ENCODE data around the gene MAP3K21. TPM values are rescaled to one million over a fixed set of nuclear protein-coding genes. Genes with fewer than 3 reads are reported as not detected.

Gene MAP3K21
- total RNA-seq, 2 experiments from 2014 or later: 5.5 to 5.6 TPM

DNA sequence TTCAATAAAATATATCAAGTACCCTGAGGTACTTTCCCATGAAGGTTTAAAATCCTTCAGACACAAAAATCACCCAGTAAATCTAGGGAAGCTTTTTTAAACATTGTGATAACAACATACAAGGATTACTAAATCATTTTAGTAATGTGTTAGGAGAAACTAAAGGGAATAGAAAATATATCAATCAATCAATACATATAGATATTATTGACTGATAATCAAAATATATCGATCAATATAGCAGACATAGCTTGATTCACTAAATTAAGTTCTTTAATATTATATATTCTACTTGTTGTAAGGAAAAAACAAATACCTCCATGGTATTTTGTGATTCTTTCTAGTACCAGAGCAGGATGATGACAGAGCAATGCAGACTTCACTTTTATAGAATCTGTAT, 35.2 kb downstream of the MAP3K21 start:
- peaks cover 2% of the 10 kb centered on the region for H3K27me3 Mint-ChIP-seq
- CTCF ChIA-PET: interaction anchor here (0.8 to 2.2 kb wide), 4 partner anchors 9 to 79 kb away, joined by 3 to 9 read pairs (median 3); no protein-coding TSS in a partner anchor
- peaks cover 14% of the 10 kb centered on the region for H3K4me1 Mint-ChIP-seq (ENCODE audit: low read depth)
- intact Hi-C loops (cut with micrococcal nuclease): no loop called here
- no peaks in the 10 kb centered on the region for H3K9me3 Mint-ChIP-seq
- H3K27ac Mint-ChIP-seq: no peak overlapping the region
- POLR2A ChIA-PET: no interaction called here
- H3K4me3 Mint-ChIP-seq: no peak overlapping the region
- no peaks in the 10 kb centered on the region for H3K36me3 Mint-ChIP-seq
- DNase-seq: no peak

- intact Hi-C loops (cut with micrococcal nuclease): no loop called here
- H3K4me1 Mint-ChIP-seq (ENCODE audit: low read depth): peaks cover 6% of the 10 kb centered on the region
- no peaks in the 10 kb centered on the region for H3K36me3 Mint-ChIP-seq
Observed at GRCh38 chr1:233364026-233364425, 36.5 kb downstream of the MAP3K21 start.

DNA sequence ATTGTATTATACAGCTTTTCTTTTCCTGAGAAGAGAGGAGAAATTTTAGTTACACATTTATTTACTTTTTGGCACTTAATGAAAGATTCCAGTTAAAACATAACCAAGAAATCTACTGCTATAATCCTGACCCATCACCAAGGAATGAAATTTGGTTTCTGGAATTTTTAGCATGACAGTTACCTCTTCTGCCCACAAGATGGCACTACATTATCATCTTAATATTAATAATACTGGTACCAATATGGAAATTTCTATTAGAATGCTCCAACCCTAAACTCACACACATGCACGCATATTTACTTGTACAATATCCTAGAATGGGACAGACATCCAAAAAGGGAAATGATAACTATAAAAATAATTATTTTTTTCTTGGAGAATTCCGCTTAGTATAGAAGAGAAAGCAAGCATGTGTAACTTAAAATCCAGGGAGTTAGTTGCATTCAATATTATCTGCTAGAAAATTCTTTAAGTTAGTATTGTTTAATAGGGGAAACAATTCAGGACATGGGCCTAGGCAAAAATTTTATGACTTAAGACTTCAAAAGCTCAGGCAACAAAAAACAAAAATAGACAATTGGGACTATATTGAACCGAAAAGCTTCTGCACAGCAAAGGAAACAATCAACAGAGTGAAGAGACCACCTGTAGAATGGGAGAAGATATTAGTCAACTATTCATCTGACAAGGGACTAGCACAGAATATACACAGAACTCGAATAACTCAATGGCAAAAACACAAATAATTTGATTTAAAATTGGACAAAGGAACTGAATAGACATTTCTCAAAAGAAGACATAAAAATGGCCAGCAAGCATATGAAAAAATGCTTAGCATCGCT, 37.4 kb downstream of the MAP3K21 start:
- peaks cover 2% of the 10 kb centered on the region for H3K27me3 Mint-ChIP-seq
- DNase-seq: no peak
- ChIA-PET POLR2A (no interaction called here), CTCF (interaction anchor here (0.6 to 3.4 kb wide), 25 partner anchors 8 to 711 kb away, joined by 3 to 17 read pairs (median 4); partner anchors contain the start of gene MAP3K21)
- H3K4me1 Mint-ChIP-seq (ENCODE audit: low read depth): peaks cover 4% of the 10 kb centered on the region
- intact Hi-C loops (cut with micrococcal nuclease): no loop called here
- no peaks in the 10 kb centered on the region for H3K9me3 Mint-ChIP-seq
- H3K36me3 Mint-ChIP-seq: no peaks in the 10 kb centered on the region
- no peak overlapping the region for H3K4me3 Mint-ChIP-seq
- H3K27ac Mint-ChIP-seq: no peak overlapping the region

More at GRCh38 chr1:233364026-233364425, 36.5 kb downstream of the MAP3K21 start:
- no peaks in the 10 kb centered on the region for H3K9me3 Mint-ChIP-seq
- no peak overlapping the region for H3K4me3 Mint-ChIP-seq
- peaks cover 2% of the 10 kb centered on the region for H3K27me3 Mint-ChIP-seq
- DNase-seq: no peak
- CTCF ChIA-PET: interaction anchor here (0.6 to 3.4 kb wide), 20 partner anchors 10 to 711 kb away, joined by 3 to 17 read pairs (median 3); no protein-coding TSS in a partner anchor
- POLR2A ChIA-PET: interaction anchor here (0.6 kb wide), 1 partner anchor 696 kb away, joined by 3 read pairs; no protein-coding TSS in a partner anchor
- no peak overlapping the region for H3K27ac Mint-ChIP-seq

GRCh38 chr1:233366575-233366974, 39.1 kb downstream of the MAP3K21 start:
- peaks cover 2% of the 10 kb centered on the region for H3K27me3 Mint-ChIP-seq
- intact Hi-C loops (cut with micrococcal nuclease): no loop called here

DNA sequence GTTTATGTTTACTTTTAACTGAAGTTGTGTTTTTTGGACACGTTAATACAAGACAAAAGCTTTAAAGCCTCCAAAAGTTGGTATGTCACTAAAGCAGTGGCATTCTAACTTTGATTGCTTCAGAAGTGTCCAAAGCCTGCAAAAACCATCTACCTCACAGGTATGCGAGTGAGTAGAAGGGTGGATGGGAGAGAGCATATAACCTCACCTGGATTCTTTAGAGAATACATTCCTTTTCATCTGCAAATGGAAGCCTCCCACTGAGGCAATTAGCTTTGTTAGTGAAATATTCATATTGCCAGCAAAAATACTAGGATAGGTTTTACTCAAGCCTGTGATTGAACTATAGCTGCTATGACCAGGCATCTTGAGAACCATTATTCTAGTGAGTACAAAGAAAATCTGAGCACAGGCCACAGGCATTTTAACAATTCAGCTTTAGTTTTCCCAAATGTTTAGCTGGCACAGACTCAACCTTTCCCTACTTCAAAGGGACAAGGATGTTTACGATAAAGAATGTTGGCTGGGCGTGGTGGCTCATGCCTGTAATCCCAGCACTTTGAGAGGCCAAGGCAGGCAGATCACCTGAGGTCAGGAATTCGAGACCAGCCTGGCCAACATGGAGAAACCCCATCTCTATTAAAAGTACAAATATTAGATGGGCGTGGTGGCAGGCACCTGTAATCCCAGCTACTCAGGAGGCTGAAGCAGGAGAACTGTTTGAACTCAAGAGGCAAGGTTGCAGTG, 39.7 kb downstream of the MAP3K21 start:
- CTCF ChIA-PET: interaction anchor here (1.4 to 3.4 kb wide), 5 partner anchors 23 to 699 kb away, joined by 4 to 17 read pairs (median 4); no protein-coding TSS in a partner anchor
- POLR2A ChIA-PET: no interaction called here
- no peaks in the 10 kb centered on the region for H3K36me3 Mint-ChIP-seq
- intact Hi-C loops (cut with micrococcal nuclease): no loop called here
- H3K4me3 Mint-ChIP-seq: no peak overlapping the region
- no peak overlapping the region for H3K27ac Mint-ChIP-seq
- peaks cover under 1% of the 10 kb centered on the region for H3K4me1 Mint-ChIP-seq (ENCODE audit: low read depth)
- no peaks in the 10 kb centered on the region for H3K9me3 Mint-ChIP-seq
- H3K27me3 Mint-ChIP-seq: peaks cover 2% of the 10 kb centered on the region
- no peak for DNase-seq

More at GRCh38 chr1:233366575-233366974, 39.1 kb downstream of the MAP3K21 start:
- DNase-seq: no peak
- Mint-ChIP-seq H3K27ac (no peak overlapping the region), H3K9me3 (no peaks in the 10 kb centered on the region), H3K36me3 (no peaks in the 10 kb centered on the region), H3K4me3 (no peak overlapping the region), H3K4me1 (ENCODE audit: low read depth) (no peaks in the 10 kb centered on the region)
- ChIA-PET POLR2A (no interaction called here), CTCF (interaction anchor here (0.6 to 3.4 kb wide), 7 partner anchors 16 to 700 kb away, joined by 3 to 17 read pairs (median 4); partner anchors contain the start of gene MAP3K21)

DNA sequence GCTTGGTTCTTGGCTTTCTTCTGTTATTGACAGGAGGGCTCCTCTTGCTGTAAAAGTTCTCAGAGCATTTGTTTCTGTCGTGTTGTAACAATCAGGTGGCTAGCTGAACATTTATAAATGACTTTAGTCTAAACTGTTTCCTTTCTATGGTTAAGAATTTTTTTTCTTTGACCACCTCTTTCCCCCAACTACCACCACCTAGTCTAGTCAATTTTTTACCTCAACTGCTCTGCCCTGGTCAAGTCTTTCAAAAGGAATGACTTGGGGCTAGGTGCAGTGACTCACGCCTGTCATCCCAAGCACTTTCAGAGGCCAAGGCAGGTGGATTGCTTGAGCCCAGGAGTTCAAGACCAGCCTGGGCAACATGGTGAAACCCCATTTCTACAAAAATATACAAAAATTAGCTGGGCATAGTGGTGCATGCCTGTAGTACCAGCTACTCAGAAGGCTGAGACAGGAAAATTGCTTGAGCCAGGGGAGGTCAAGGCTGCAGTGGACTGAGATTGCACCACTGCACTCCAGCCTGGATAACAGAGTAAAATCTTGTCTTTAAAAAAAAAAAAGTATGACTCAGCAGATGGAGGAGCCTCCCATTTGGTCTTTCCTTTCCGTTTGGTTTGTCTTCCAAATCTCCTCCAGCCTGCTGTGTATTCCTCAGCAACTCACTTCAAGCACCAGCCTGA, 40.7 kb downstream of the MAP3K21 start:
- DNase-seq: no peak
- ChIA-PET CTCF (interaction anchor here (0.6 to 2.1 kb wide), 4 partner anchors 10 to 416 kb away, joined by 3 to 7 read pairs (median 4); no protein-coding TSS in a partner anchor), POLR2A (no interaction called here)
- Mint-ChIP-seq H3K36me3 (no peaks in the 10 kb centered on the region), H3K4me3 (no peak overlapping the region), H3K27me3 (peaks cover 2% of the 10 kb centered on the region), H3K9me3 (no peaks in the 10 kb centered on the region), H3K27ac (no peak overlapping the region), H3K4me1 (ENCODE audit: low read depth) (peaks cover 2% of the 10 kb centered on the region)
- intact Hi-C loops (cut with micrococcal nuclease): no loop called here

DNA sequence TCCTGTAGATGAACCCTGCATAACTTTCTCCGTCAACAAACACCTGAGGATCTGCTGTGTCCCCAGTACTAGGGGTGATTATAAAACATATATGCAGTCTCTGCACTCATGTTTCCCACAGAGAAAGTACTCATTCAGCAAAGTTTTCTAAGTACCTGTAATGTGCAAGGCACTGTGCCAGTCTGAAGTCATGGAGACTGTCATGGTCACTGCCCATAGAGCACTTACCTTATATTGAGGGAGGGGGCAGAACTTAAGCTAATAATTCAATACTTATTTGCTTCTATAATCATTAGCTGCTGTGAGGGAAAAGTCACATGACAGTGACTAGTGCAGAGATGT, 41.2 kb downstream of the MAP3K21 start:
- Mint-ChIP-seq H3K27me3 (peaks cover 2% of the 10 kb centered on the region), H3K27ac (no peak overlapping the region), H3K4me1 (ENCODE audit: low read depth) (peaks cover 2% of the 10 kb centered on the region), H3K36me3 (no peaks in the 10 kb centered on the region), H3K4me3 (no peak overlapping the region), H3K9me3 (no peaks in the 10 kb centered on the region)
- no peak for DNase-seq
- ChIA-PET CTCF (interaction anchor here (1.5 kb wide), 1 partner anchor 25 kb away, joined by 4 read pairs; no protein-coding TSS in a partner anchor), POLR2A (no interaction called here)
- intact Hi-C loops (cut with micrococcal nuclease): no loop called here

GRCh38 chr1:233372218-233373120, 44.9 kb downstream of the MAP3K21 start:
- ChIA-PET CTCF (interaction anchor here (0.6 to 1.5 kb wide), 3 partner anchors 10 to 67 kb away, joined by 3 read pairs; no protein-coding TSS in a partner anchor), POLR2A (no interaction called here)
- H3K36me3 Mint-ChIP-seq: no peaks in the 10 kb centered on the region
- intact Hi-C loops (cut with micrococcal nuclease): loop anchor here (2.0 kb wide), 1 partner anchor 16 kb away; no protein-coding TSS in a partner anchor
- H3K4me3 Mint-ChIP-seq: no peak overlapping the region
- H3K27me3 Mint-ChIP-seq: no peaks in the 10 kb centered on the region
- no peaks in the 10 kb centered on the region for H3K9me3 Mint-ChIP-seq
- H3K27ac Mint-ChIP-seq: no peak overlapping the region
- no peak for DNase-seq
- peaks cover 8% of the 10 kb centered on the region for H3K4me1 Mint-ChIP-seq (ENCODE audit: low read depth)

GRCh38 chr1:233373226-233373625, 45.7 kb downstream of the MAP3K21 start:
- CTCF ChIA-PET: interaction anchor here (0.8 to 1.5 kb wide), 2 partner anchors 11 to 68 kb away, joined by 3 read pairs; no protein-coding TSS in a partner anchor
- Mint-ChIP-seq H3K27me3 (no peaks in the 10 kb centered on the region), H3K36me3 (no peaks in the 10 kb centered on the region), H3K9me3 (no peaks in the 10 kb centered on the region), H3K4me3 (no peak overlapping the region), H3K27ac (no peak overlapping the region), H3K4me1 (ENCODE audit: low read depth) (peaks cover 8% of the 10 kb centered on the region)
- DNase-seq: no peak
- POLR2A ChIA-PET: no interaction called here
- intact Hi-C loops (cut with micrococcal nuclease): loop anchor here (2.0 kb wide), 1 partner anchor 16 kb away; no protein-coding TSS in a partner anchor

- H3K36me3 Mint-ChIP-seq: no peaks in the 10 kb centered on the region
- H3K4me1 Mint-ChIP-seq (ENCODE audit: low read depth): peaks cover 20% of the 10 kb centered on the region
- no peak for DNase-seq
- no peaks in the 10 kb centered on the region for H3K9me3 Mint-ChIP-seq
- ChIA-PET CTCF (no interaction called here), POLR2A (no interaction called here)
- no peak overlapping the region for H3K27ac Mint-ChIP-seq
- intact Hi-C loops (cut with micrococcal nuclease): no loop called here
- H3K27me3 Mint-ChIP-seq: no peaks in the 10 kb centered on the region
- no peak overlapping the region for H3K4me3 Mint-ChIP-seq
Observed at GRCh38 chr1:233375653-233376052, 48.1 kb downstream of the MAP3K21 start.

Data from activated CD4-positive, alpha-beta memory T cell treated with anti-CD3 and anti-CD28 coated beads for 36 hours (primary cell).